IPS-NIHi7 (cell line): ENCODE measurements around the gene BRD7.
A peak's percentile ranks its signal among the peaks of the same experiment; 100 is the strongest.

Experiments used
- DNase-seq: peaks from one replicate; pipeline ENCODE4 v3.0.0; 2012; ENCODE audit warnings: mixed read lengths; ENCODE audit errors: extremely low spot score

The BRD7 gene

GRCh38 chr16:50368410-50369132, at the start of gene BRD7:
Gene BRD7 (minus strand): TSS chr16:50368988. CDS start chr16:50368774, 214 bp downstream.
- DNase-seq, result peak; percentile 90

GRCh38 chr16:50416388-50416787, 47.6 kb upstream of the BRD7 start:
- DNase-seq, result no peak

GRCh38 chr16:50414152-50414551, 45.4 kb upstream of the BRD7 start:
- no peak for DNase-seq

GRCh38 chr16:50411034-50411433, 42.2 kb upstream of the BRD7 start:
- no peak for DNase-seq

GRCh38 chr16:50408001-50408561, 39.3 kb upstream of the BRD7 start:
- no peak for DNase-seq

GRCh38 chr16:50407351-50407750, 38.6 kb upstream of the BRD7 start:
- peak; percentile 50 for DNase-seq

- no peak for DNase-seq
Observed at GRCh38 chr16:50403491-50403890, 34.7 kb upstream of the BRD7 start.

- DNase-seq, result no peak
Observed at GRCh38 chr16:50402298-50402895, 33.6 kb upstream of the BRD7 start.

GRCh38 chr16:50401355-50401754, 32.6 kb upstream of the BRD7 start:
- DNase-seq, result no peak

GRCh38 chr16:50400967-50401348, 32.2 kb upstream of the BRD7 start:
- no peak for DNase-seq

- no peak for DNase-seq
Observed at GRCh38 chr16:50400312-50400966, 31.7 kb upstream of the BRD7 start.

GRCh38 chr16:50399411-50399810, 30.6 kb upstream of the BRD7 start:
- DNase-seq, result no peak

GRCh38 chr16:50398336-50398735, 29.5 kb upstream of the BRD7 start:
- DNase-seq, result no peak

GRCh38 chr16:50396761-50397535, 28.2 kb upstream of the BRD7 start:
- DNase-seq, result peak; percentile 52

GRCh38 chr16:50395763-50396710, 27.2 kb upstream of the BRD7 start:
- no peak for DNase-seq

GRCh38 chr16:50393858-50394802, 25.3 kb upstream of the BRD7 start:
- no peak for DNase-seq

GRCh38 chr16:50393416-50393815, 24.6 kb upstream of the BRD7 start:
- no peak for DNase-seq

GRCh38 chr16:50390914-50391716, 22.3 kb upstream of the BRD7 start:
- DNase-seq, result no peak

- no peak for DNase-seq
Observed at GRCh38 chr16:50390371-50390771, 21.6 kb upstream of the BRD7 start.
